ENCODE measurements around the gene KYAT1. TPM values are rescaled to one million over a fixed set of nuclear protein-coding genes. Genes with fewer than 3 reads are reported as not detected.
"Not testable (repeated sequence)": the region's sequence is repeated elsewhere in the genome, so short reads cannot be mapped to it uniquely, and the experiment has no call there.

Gene KYAT1
- polyA plus RNA-seq, 4 donors, result 4.1 to 7.5 (median 5.2) TPM

DNA sequence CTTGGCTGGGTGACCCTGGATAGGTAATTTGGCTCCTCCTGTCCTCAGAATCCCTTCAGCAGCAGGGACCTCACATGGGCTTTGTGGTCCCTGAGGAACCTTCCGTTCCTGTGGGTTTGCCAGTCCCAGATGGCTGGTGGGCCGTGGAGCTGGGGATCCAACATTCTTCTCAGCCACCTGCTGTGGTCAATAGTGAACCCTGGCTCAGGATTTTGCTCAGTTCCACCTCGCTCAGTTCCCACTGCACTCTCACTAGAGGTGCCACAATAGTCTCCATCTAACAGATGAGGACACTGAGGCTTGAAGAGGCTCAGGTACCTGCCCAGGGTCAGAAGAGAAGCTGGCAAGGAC, 35.1 kb downstream of the KYAT1 start:
- Histone ChIP-seq H3K27ac (ENCODE audit: low read depth in 1 of 3, low read length in 2 of 3) (no peak overlapping the region), H3K27me3 (ENCODE audit: control insufficient read depth in 3 of 3, insufficient read depth in 3 of 3, low read length in 3 of 3) (no peaks in the 10 kb centered on the region), H3K36me3 (ENCODE audit: control insufficient read depth in 3 of 3, insufficient read depth in 2 of 3, low read depth in 1 of 3, low read length in 3 of 3) (peaks cover 0 to 12% (median 0%) of the 10 kb centered on the region in 3 donors), H3K4me1 (ENCODE audit: control insufficient read depth in 3 of 3, insufficient read depth in 2 of 3, low read depth in 1 of 3, low read length in 2 of 3) (peaks cover 0 to 4% (median 0%) of the 10 kb centered on the region in 3 donors), H3K9me3 (ENCODE audit: control insufficient read depth in 2 of 2, insufficient read depth in 1 of 2, low read depth in 1 of 2, low read length in 1 of 2) (peaks cover 0 to 26% of the 10 kb centered on the region in 2 donors), H3K4me3 (ENCODE audit: low read depth in 1 of 3, low read length in 3 of 3) (no peak overlapping the region)
- FAIRE-seq, result no peak
- no peak for DNase-seq
- 91 to 98% (median 91%) methylated on average over 3 of the region's 3 CpGs for WGBS, 3 donors

DNA sequence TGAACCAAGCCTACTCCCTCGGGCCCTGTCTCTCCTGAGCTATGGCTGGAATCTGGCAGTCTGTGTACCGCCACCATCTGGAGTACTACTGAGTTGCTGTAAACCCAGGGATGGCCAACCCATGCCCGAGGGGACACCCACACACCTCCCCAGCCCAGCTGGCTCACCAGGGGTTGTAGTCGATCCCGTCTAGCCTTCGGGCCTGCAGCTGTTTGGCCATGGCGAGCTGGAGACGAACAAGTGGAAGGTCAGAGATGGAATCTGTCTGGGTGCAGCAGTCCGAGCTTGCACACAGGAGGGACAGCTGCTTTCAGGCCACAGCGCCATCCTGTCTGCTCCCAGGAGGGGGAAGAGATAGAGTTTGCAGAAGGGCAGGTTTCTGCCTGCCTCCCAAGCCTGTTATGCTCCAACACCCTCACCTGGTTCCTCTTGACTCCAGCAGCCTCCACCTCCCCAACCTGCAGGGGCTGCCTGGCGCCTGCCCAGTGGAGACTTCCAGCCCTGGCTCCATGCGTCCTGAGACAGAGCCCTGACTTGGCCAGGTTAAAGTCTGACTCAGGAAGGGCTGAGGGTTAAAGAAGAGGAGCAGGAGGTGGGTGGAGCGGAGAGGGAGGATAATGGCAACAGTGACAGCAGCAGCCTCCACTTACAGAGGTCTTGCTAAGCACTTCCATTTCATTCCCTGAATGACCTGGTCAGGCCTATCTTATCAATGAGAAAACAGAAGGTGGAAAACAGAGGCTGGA, 36.4 kb downstream of the KYAT1 start:
- Histone ChIP-seq H3K9me3 (ENCODE audit: control insufficient read depth in 2 of 2, insufficient read depth in 1 of 2, low read depth in 1 of 2, low read length in 1 of 2) (peaks cover 0 to 18% of the 10 kb centered on the region in 2 donors), H3K27ac (ENCODE audit: low read depth in 1 of 3, low read length in 2 of 3) (no peak overlapping the region), H3K4me3 (ENCODE audit: low read depth in 1 of 3, low read length in 3 of 3) (no peak overlapping the region), H3K27me3 (ENCODE audit: control insufficient read depth in 3 of 3, insufficient read depth in 3 of 3, low read length in 3 of 3) (no peaks in the 10 kb centered on the region), H3K36me3 (ENCODE audit: control insufficient read depth in 3 of 3, insufficient read depth in 2 of 3, low read depth in 1 of 3, low read length in 3 of 3) (peaks cover 0 to 13% (median 0%) of the 10 kb centered on the region in 3 donors), H3K4me1 (ENCODE audit: control insufficient read depth in 3 of 3, insufficient read depth in 2 of 3, low read depth in 1 of 3, low read length in 2 of 3) (peaks cover 0 to 4% (median 0%) of the 10 kb centered on the region in 3 donors)
- WGBS, 3 donors, result 76 to 83% (median 80%) methylated on average over 12 to 13 of the region's 13 CpGs
- DNase-seq (no peak), FAIRE-seq (no peak)

DNA sequence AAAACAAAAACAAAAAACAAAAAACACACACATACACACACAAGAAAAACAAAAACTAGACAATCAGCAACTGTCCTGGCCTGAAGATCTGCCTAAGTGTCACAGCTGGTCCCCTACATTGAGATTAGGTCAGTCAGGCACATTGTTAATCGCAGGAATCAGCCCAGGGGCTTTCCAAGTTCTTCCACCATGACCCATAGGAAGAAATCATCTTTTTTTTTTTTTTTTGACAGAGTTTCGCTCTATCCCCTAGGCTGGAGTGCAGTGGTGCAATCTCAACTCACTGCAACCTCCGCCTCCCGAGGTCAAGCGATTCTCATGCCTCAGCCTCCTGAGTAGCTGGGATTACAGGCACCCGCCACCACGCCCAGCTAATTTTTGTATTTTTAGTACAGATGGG, 38.6 kb downstream of the KYAT1 start:
- H3K4me3 ChIP-seq (ENCODE audit: low read depth in 1 of 3, low read length in 3 of 3); FAIRE-seq; DNase-seq; H3K9me3 ChIP-seq (ENCODE audit: control insufficient read depth in 2 of 2, insufficient read depth in 1 of 2, low read depth in 1 of 2, low read length in 1 of 2); H3K27ac ChIP-seq (ENCODE audit: low read depth in 1 of 3, low read length in 2 of 3); H3K27me3 ChIP-seq (ENCODE audit: control insufficient read depth in 3 of 3, insufficient read depth in 3 of 3, low read length in 3 of 3); H3K4me1 ChIP-seq (ENCODE audit: control insufficient read depth in 3 of 3, insufficient read depth in 2 of 3, low read depth in 1 of 3, low read length in 2 of 3): not testable (repeated sequence)
- peaks cover 0 to 16% (median 0%) of the 10 kb centered on the region in 3 donors for H3K36me3 ChIP-seq (ENCODE audit: control insufficient read depth in 3 of 3, insufficient read depth in 2 of 3, low read depth in 1 of 3, low read length in 3 of 3)
- WGBS, 3 donors, result 96 to 97% (median 96%) methylated on average over 7 of the region's 7 CpGs

DNA sequence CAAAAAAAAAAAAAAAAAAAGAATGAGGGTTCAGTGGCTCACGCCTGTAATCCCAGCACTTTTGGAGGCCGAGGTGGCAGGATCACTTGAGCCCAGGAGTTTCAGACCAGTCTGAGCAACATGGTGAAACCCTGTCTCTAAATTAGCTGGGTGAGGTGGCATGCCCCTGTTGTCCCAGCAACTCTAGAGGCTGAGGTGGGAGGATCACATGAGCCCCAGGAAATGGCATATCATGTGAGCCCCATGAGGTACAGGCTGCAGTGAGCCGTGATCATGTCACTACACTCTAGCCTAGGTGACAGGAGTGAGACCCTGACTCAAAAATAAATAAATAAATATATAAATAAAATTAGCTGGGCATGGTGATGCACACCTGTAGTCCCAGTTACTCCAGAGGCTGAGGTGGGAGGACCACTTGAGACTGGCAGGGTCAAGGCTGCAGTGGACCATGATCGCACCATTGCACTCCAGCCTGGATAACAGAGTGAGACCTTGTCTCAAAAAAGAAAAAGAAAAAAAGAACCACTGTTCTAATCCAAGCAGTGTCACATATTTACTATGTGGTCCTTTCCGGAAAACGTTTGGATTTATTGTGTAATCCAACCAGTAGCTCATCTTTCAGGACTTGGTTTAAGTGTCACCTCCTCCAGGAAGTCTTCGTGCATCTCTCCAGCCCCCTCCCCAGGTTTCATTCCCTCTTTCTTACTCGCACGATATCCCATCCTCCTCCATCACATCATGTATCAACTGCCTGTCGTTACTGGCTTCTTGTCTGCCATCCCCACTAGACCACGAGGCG, 39.9 kb downstream of the KYAT1 start:
- H3K36me3 ChIP-seq (ENCODE audit: control insufficient read depth in 3 of 3, insufficient read depth in 2 of 3, low read depth in 1 of 3, low read length in 3 of 3), result peaks cover 0 to 21% (median 0%) of the 10 kb centered on the region in 3 donors
- 88 to 90% (median 89%) methylated on average over 11 to 12 of the region's 12 CpGs for WGBS, 3 donors
- H3K27ac ChIP-seq (ENCODE audit: low read depth in 1 of 3, low read length in 2 of 3), result no peak overlapping the region
- H3K4me3 ChIP-seq (ENCODE audit: low read depth in 1 of 3, low read length in 3 of 3), result no peak overlapping the region
- FAIRE-seq (no peak), DNase-seq (no peak)
- no peaks in the 10 kb centered on the region for H3K9me3 ChIP-seq (ENCODE audit: control insufficient read depth in 2 of 2, insufficient read depth in 1 of 2, low read depth in 1 of 2, low read length in 1 of 2)
- H3K27me3 ChIP-seq (ENCODE audit: control insufficient read depth in 3 of 3, insufficient read depth in 3 of 3, low read length in 3 of 3), result no peaks in the 10 kb centered on the region
- H3K4me1 ChIP-seq (ENCODE audit: control insufficient read depth in 3 of 3, insufficient read depth in 2 of 3, low read depth in 1 of 3, low read length in 2 of 3), result peaks cover 0 to 18% (median 0%) of the 10 kb centered on the region in 3 donors

DNA sequence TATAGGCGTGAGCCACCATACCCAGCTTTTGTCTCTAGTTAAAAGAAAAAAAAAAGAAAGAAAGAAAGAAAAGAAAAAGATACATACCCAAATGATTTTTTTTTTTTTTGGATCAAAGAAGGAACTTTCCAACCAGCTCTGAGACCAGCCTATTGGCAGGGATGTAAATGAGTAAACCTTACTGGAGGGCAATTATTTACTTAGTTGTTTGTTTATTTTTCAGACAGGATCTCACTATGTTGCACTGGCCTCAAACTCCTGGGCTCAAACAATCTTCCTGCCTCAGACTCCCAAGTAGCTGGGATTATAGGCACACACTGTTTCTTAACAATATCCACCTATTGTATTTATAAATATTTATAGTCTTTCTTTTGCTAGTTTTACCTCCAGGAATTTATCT, 41.2 kb downstream of the KYAT1 start:
- DNase-seq, result no peak
- Histone ChIP-seq H3K4me3 (ENCODE audit: low read depth in 1 of 3, low read length in 3 of 3) (no peak overlapping the region), H3K9me3 (ENCODE audit: control insufficient read depth in 2 of 2, insufficient read depth in 1 of 2, low read depth in 1 of 2, low read length in 1 of 2) (no peaks in the 10 kb centered on the region), H3K27me3 (ENCODE audit: control insufficient read depth in 3 of 3, insufficient read depth in 3 of 3, low read length in 3 of 3) (no peaks in the 10 kb centered on the region), H3K4me1 (ENCODE audit: control insufficient read depth in 3 of 3, insufficient read depth in 2 of 3, low read depth in 1 of 3, low read length in 2 of 3) (peaks cover 0 to 17% (median 0%) of the 10 kb centered on the region in 3 donors), H3K36me3 (ENCODE audit: control insufficient read depth in 3 of 3, insufficient read depth in 2 of 3, low read depth in 1 of 3, low read length in 3 of 3) (peaks cover 0 to 29% (median 0%) of the 10 kb centered on the region in 3 donors), H3K27ac (ENCODE audit: low read depth in 1 of 3, low read length in 2 of 3) (no peak overlapping the region)
- WGBS, 3 donors, result 90 to 95% (median 94%) methylated on average over 1 of the region's 1 CpG
- no peak for FAIRE-seq

DNA sequence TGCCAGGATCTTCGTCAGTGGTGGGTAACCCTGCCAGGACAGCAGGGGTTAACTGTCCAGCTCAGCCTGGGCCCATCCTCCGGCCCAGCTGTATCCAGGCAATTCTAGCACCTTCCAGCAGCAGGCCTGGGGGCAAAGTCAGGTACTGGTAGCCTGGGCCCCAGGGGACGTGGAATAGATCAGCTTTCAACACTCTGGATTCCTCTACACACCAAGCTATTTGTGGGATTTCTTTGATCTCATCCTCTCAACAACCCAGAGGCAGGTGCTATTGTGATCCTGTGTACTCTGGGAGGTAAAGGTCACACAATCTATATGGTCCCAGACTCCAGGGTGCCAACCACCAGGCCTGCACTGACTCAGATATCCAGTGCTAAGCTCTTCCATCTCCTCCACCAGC, 43.4 kb downstream of the KYAT1 start:
- DNase-seq (peak in 1 of 2 donors; percentile 66), FAIRE-seq (no peak)
- Histone ChIP-seq H3K9me3 (ENCODE audit: control insufficient read depth in 2 of 2, insufficient read depth in 1 of 2, low read depth in 1 of 2, low read length in 1 of 2) (no peaks in the 10 kb centered on the region), H3K36me3 (ENCODE audit: control insufficient read depth in 3 of 3, insufficient read depth in 2 of 3, low read depth in 1 of 3, low read length in 3 of 3) (peaks cover 0 to 41% (median 0%) of the 10 kb centered on the region in 3 donors), H3K4me3 (ENCODE audit: low read depth in 1 of 3, low read length in 3 of 3) (no peak overlapping the region), H3K27me3 (ENCODE audit: control insufficient read depth in 3 of 3, insufficient read depth in 3 of 3, low read length in 3 of 3) (no peaks in the 10 kb centered on the region), H3K27ac (ENCODE audit: low read depth in 1 of 3, low read length in 2 of 3) (peak overlapping the region in 1 of 3 donors; percentile 63), H3K4me1 (ENCODE audit: control insufficient read depth in 3 of 3, insufficient read depth in 2 of 3, low read depth in 1 of 3, low read length in 2 of 3) (peaks cover 0 to 14% (median 0%) of the 10 kb centered on the region in 3 donors)
- WGBS, 3 donors, result 38 to 72% (median 52%) methylated on average over 3 of the region's 3 CpGs

DNA sequence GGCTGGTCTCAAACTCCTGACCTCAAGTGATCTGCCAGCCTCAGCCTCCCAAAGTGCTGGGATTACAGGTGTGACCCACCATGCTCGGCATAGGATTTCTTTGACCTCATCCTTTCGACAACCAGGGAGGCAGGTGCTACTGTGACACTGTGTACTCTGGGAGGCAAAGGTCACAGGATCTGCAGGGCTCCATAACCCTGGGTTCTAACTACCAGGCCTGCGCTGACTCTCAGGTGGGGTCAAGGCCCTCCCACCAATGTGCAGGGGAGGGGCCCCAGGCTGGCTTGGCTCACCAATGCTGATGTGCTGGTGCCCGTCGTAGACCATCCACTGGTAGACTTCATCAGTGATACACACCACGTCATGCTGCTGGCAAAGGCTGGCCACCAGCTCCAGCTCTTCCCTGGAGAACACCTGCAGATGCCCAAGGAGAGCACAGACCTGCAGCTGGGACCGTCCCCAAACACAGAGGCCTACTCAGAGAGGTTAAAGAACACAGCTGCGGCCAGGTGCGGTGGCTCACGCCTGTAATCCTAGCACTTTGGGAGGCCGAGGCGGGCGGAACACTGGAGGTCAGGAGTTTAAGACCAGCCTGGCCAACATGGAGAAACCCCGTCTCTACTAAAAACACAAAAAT, 45.1 kb downstream of the KYAT1 start:
- H3K9me3 ChIP-seq (ENCODE audit: control insufficient read depth in 2 of 2, insufficient read depth in 1 of 2, low read depth in 1 of 2, low read length in 1 of 2), result no peaks in the 10 kb centered on the region
- WGBS, 3 donors, result 84 to 92% (median 86%) methylated on average over 14 of the region's 14 CpGs
- H3K27ac ChIP-seq (ENCODE audit: low read depth in 1 of 3, low read length in 2 of 3), result no peak overlapping the region
- no peak for FAIRE-seq
- peaks cover 0 to 44% (median 0%) of the 10 kb centered on the region in 3 donors for H3K36me3 ChIP-seq (ENCODE audit: control insufficient read depth in 3 of 3, insufficient read depth in 2 of 3, low read depth in 1 of 3, low read length in 3 of 3)
- peaks cover 0 to 14% (median 0%) of the 10 kb centered on the region in 3 donors for H3K4me1 ChIP-seq (ENCODE audit: control insufficient read depth in 3 of 3, insufficient read depth in 2 of 3, low read depth in 1 of 3, low read length in 2 of 3)
- no peaks in the 10 kb centered on the region for H3K27me3 ChIP-seq (ENCODE audit: control insufficient read depth in 3 of 3, insufficient read depth in 3 of 3, low read length in 3 of 3)
- H3K4me3 ChIP-seq (ENCODE audit: low read depth in 1 of 3, low read length in 3 of 3), result no peak overlapping the region
- DNase-seq, result no peak
